ENCODE measurements around the gene TRIM13. TPM values are rescaled to one million over a fixed set of nuclear protein-coding genes. Genes with fewer than 3 reads are reported as not detected.

TRIM13 gene
- total RNA-seq, 1 experiment from 2014 or later: 45.4 TPM

- no peaks in the 10 kb centered on the region for H3K79me2 ChIP-seq (ENCODE audit: insufficient read depth, low read length)
- no peak overlapping the region for H2AK5ac ChIP-seq (ENCODE audit: insufficient read length, low read length)
- no peaks in the 10 kb centered on the region for H4K20me1 ChIP-seq (ENCODE audit: control insufficient read depth, insufficient read depth, insufficient read length)
- DNase-seq: no peak
- H3K9ac ChIP-seq (ENCODE audit: extremely low read depth, insufficient read length, low read length): no peak overlapping the region
- Mint-ChIP-seq H3K4me1 (peaks cover 0 to 4% of the 10 kb centered on the region in 2 experiments; a peak in 1 of 4 replicates), H3K27ac (no peak overlapping the region), H3K4me3 (no peak overlapping the region), H3K27me3 (ENCODE audit: low read depth) (no peaks in the 10 kb centered on the region), H3K9me3 (no peaks in the 10 kb centered on the region), H3K36me3 (ENCODE audit: insufficient read depth in 1 of 3, low read depth in 3 of 3) (peaks cover 0 to 4% (median 0%) of the 10 kb centered on the region in 3 experiments; a peak in 1 of 7 replicates)
- no peak overlapping the region for H3K4me2 ChIP-seq (ENCODE audit: insufficient read depth, insufficient read length, low read length)
- no peak overlapping the region for H2BK12ac ChIP-seq (ENCODE audit: insufficient read length, low read depth, low read length)
- no peak overlapping the region for H4K91ac ChIP-seq (ENCODE audit: insufficient read length, low read depth, low read length)
- H3K14ac ChIP-seq (ENCODE audit: insufficient read depth, low read length): no peak overlapping the region
- no peaks in the 10 kb centered on the region for H3K79me1 ChIP-seq (ENCODE audit: insufficient read depth, low read depth, low read length, poor library complexity, severe bottlenecking)
- no peaks in the 10 kb centered on the region for H3K9me3 ChIP-seq (ENCODE audit: control insufficient read depth, low read depth, low read length)
- H2AFZ ChIP-seq (ENCODE audit: low read length): no peak overlapping the region
- no peaks in the 10 kb centered on the region for H3K27me3 ChIP-seq (ENCODE audit: insufficient read depth, low read length)
- H3K23me2 ChIP-seq (ENCODE audit: insufficient read length, low read depth, low read length, poor library complexity, severe bottlenecking): no peaks in the 10 kb centered on the region
- H3K23ac ChIP-seq (ENCODE audit: insufficient read length, low read depth, low read length): no peak overlapping the region
- H3K18ac ChIP-seq (ENCODE audit: insufficient read length, low read depth, low read length): no peak overlapping the region
- no peak overlapping the region for H3K27ac ChIP-seq (ENCODE audit: insufficient read length, low read depth, low read length)
- H3K4ac ChIP-seq (ENCODE audit: low read depth, low read length): no peak overlapping the region
- no peak overlapping the region for H4K8ac ChIP-seq (replicated peaks; ENCODE audit: insufficient read length, low read depth, low read length)
- H3K56ac ChIP-seq (ENCODE audit: insufficient read length, low read depth, low read length): no peak overlapping the region
- H3T11ph ChIP-seq (ENCODE audit: low read length): no peak overlapping the region
- no peak overlapping the region for H2BK5ac ChIP-seq (ENCODE audit: insufficient read length, low read length)
- no peak overlapping the region for H2BK120ac ChIP-seq (ENCODE audit: low read depth, low read length, poor library complexity, severe bottlenecking)
- no CpG with 5 or more reads among the region's 2 CpGs for WGBS (ENCODE audit: extremely low coverage, insufficient read length, low lambda C conversion rate)
- no peak overlapping the region for H4K5ac ChIP-seq (ENCODE audit: insufficient read length, low read depth, low read length)
- H2BK20ac ChIP-seq (ENCODE audit: low read depth, low read length, poor library complexity, severe bottlenecking): no peak overlapping the region
- no peak for TF ChIP-seq CTCF (conservative IDR thresholded peaks at IDR 0.05)
- H3K4me1 ChIP-seq (ENCODE audit: insufficient read depth, low read length): no peaks in the 10 kb centered on the region
- no peak overlapping the region for H2BK15ac ChIP-seq (ENCODE audit: low read depth, low read length)
Measured at GRCh38 chr13:50026788-50027473, 30.1 kb downstream of the TRIM13 start.
